Measurements from ENCODE around the gene CAND2. TPM values are rescaled to one million over a fixed set of nuclear protein-coding genes. Genes with fewer than 3 reads are reported as not detected.

The CAND2 gene
- total RNA-seq, 1 experiment from 2014 or later, result 8.2 TPM

DNA sequence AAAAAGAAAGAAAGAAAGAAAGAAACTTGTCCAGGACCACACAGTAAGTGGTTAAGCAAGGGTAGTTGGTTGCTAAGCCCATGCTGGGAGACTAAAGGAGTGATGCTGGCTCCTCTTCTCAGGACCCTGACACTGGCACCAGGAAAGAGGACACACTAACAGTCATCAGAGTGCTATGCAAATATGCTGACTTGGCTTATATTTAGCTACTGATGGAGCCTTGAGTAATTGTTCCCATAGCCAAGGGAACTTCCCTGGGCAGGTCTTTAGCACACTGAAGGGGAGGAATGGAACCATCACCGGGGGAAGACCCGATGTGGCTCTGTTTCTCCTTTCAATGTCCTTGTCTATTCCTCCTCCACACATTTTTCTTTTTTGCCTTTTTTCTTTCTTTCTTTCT lies 43.7 kb upstream of the CAND2 start:
- H3K36me3 ChIP-seq (ENCODE audit: insufficient read depth, low read length, poor library complexity, severe bottlenecking), result no peaks in the 10 kb centered on the region
- CTCF ChIA-PET, result interaction anchor here (0.7 kb wide), 1 partner anchor 17 kb away, joined by 3 read pairs; no protein-coding TSS in a partner anchor
- BruUV-seq (replicated peaks), result no TSS peak
- H3K9me3 ChIP-seq (ENCODE audit: low read depth, low read length, poor library complexity, severe bottlenecking), result no peaks in the 10 kb centered on the region
- H3K27ac ChIP-seq (ENCODE audit: low read depth, low read length, poor library complexity, severe bottlenecking), result no peak overlapping the region
- DNase-seq (ENCODE audit: low spot score), result no peak
- no peak for TF ChIP-seq EZH2 (IDR thresholded peaks at IDR 0.05; ENCODE audit: borderline replicate concordance, low read depth, low read length, poor library complexity, severe bottlenecking)
- TF ChIP-seq, protein P1, sequence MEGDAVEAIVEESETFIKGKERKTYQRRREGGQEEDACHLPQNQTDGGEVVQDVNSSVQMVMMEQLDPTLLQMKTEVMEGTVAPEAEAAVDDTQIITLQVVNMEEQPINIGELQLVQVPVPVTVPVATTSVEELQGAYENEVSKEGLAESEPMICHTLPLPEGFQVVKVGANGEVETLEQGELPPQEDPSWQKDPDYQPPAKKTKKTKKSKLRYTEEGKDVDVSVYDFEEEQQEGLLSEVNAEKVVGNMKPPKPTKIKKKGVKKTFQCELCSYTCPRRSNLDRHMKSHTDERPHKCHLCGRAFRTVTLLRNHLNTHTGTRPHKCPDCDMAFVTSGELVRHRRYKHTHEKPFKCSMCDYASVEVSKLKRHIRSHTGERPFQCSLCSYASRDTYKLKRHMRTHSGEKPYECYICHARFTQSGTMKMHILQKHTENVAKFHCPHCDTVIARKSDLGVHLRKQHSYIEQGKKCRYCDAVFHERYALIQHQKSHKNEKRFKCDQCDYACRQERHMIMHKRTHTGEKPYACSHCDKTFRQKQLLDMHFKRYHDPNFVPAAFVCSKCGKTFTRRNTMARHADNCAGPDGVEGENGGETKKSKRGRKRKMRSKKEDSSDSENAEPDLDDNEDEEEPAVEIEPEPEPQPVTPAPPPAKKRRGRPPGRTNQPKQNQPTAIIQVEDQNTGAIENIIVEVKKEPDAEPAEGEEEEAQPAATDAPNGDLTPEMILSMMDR (conservative IDR thresholded peaks at IDR 0.05; ENCODE audit: low read depth, low read length), result no peak
- H3K4me1 ChIP-seq (ENCODE audit: insufficient read depth, low read length, poor library complexity, severe bottlenecking), result no peaks in the 10 kb centered on the region
- intact Hi-C loops (cut with micrococcal nuclease; ENCODE audit: unreplicated experiment), result no loop called here
- no peaks in the 10 kb centered on the region for H3K27me3 ChIP-seq (replicated peaks; ENCODE audit: insufficient read depth, low read depth, low read length, poor library complexity)
- H3K4me3 ChIP-seq (ENCODE audit: low read depth, low read length, poor library complexity, severe bottlenecking), result no peak overlapping the region
- POLR2A ChIA-PET (ENCODE audit: low non-redundant PET), result no interaction called here

DNA sequence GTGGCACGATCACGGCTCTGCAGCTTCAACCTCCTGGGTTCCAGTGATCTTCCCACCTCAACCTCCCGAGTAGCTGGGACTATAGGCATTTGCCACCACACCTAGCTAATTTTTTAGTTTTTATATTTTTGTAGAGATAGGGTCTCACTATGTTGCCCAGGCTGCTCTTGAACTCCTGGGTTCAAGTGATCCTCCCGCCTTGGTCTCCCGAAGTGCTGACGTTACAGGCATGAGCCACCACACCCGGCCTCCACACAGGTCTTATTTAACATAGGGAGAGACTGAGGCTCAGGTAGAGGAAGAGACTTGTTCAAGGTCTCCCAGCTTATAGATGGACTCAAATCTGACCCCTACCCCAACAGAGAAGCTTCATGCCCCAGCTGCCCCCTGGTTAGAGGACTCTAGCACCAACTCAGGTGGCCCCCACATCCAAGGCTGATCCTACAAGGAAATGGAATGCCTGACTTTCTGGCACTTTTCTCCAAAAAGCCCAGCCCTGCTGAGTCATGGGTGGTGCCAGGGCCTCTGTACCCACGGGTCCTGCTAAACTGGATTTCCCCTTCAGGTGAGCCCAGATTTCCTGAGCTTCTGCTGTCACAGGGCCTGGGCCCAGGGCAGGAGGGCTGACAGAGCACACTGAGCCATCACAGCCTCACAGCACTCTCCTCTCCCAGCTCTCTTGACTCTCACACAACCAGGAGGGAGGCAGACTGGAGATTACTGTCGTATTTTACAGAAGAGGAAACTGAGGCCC lies 43.0 kb upstream of the CAND2 start:
- H3K27me3 ChIP-seq (replicated peaks; ENCODE audit: insufficient read depth, low read depth, low read length, poor library complexity), result no peaks in the 10 kb centered on the region
- CTCF ChIA-PET, result interaction anchor here (0.7 kb wide), 1 partner anchor 18 kb away, joined by 3 read pairs; no protein-coding TSS in a partner anchor
- POLR2A ChIA-PET (ENCODE audit: low non-redundant PET), result no interaction called here
- no peak overlapping the region for H3K4me3 ChIP-seq (ENCODE audit: low read depth, low read length, poor library complexity, severe bottlenecking)
- no peak for TF ChIP-seq EZH2 (IDR thresholded peaks at IDR 0.05; ENCODE audit: borderline replicate concordance, low read depth, low read length, poor library complexity, severe bottlenecking)
- TF ChIP-seq, protein P1 (conservative IDR thresholded peaks at IDR 0.05; ENCODE audit: low read depth, low read length), result no peak
- H3K36me3 ChIP-seq (ENCODE audit: insufficient read depth, low read length, poor library complexity, severe bottlenecking), result no peaks in the 10 kb centered on the region
- no peaks in the 10 kb centered on the region for H3K9me3 ChIP-seq (ENCODE audit: low read depth, low read length, poor library complexity, severe bottlenecking)
- DNase-seq (ENCODE audit: low spot score), result no peak
- peaks cover 5% of the 10 kb centered on the region for H3K4me1 ChIP-seq (ENCODE audit: insufficient read depth, low read length, poor library complexity, severe bottlenecking)
- no peak overlapping the region for H3K27ac ChIP-seq (ENCODE audit: low read depth, low read length, poor library complexity, severe bottlenecking)
- intact Hi-C loops (cut with micrococcal nuclease; ENCODE audit: unreplicated experiment), result no loop called here
- BruUV-seq (replicated peaks), result no TSS peak

DNA sequence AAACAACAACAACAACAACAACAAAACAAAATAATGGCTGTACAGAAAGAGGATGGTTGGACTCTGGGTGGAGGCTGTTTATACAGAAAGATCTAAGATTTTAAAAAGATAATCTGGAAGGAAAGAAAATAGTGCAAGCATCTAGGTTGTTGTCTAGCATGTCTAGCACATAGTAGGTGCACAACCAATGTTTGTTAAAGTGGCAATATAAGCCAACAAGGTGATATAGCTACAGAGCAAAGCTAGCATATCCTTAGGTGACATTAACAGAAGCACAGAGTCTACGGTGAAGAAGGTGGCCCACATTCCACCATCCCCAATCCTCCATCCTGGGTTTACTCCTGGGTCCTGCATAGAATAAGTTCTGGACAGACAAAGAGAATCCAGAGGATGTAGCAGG lies 42.2 kb upstream of the CAND2 start:
- H3K9me3 ChIP-seq (ENCODE audit: low read depth, low read length, poor library complexity, severe bottlenecking), result no peaks in the 10 kb centered on the region
- no peaks in the 10 kb centered on the region for H3K27me3 ChIP-seq (replicated peaks; ENCODE audit: insufficient read depth, low read depth, low read length, poor library complexity)
- no peaks in the 10 kb centered on the region for H3K36me3 ChIP-seq (ENCODE audit: insufficient read depth, low read length, poor library complexity, severe bottlenecking)
- CTCF ChIA-PET, result no interaction called here
- no TSS peak for BruUV-seq (replicated peaks)
- POLR2A ChIA-PET (ENCODE audit: low non-redundant PET), result no interaction called here
- no peak overlapping the region for H3K4me3 ChIP-seq (ENCODE audit: low read depth, low read length, poor library complexity, severe bottlenecking)
- no peak overlapping the region for H3K27ac ChIP-seq (ENCODE audit: low read depth, low read length, poor library complexity, severe bottlenecking)
- peaks cover 8% of the 10 kb centered on the region for H3K4me1 ChIP-seq (ENCODE audit: insufficient read depth, low read length, poor library complexity, severe bottlenecking)
- TF ChIP-seq, protein P1 (conservative IDR thresholded peaks at IDR 0.05; ENCODE audit: low read depth, low read length), result no peak
- TF ChIP-seq EZH2 (IDR thresholded peaks at IDR 0.05; ENCODE audit: borderline replicate concordance, low read depth, low read length, poor library complexity, severe bottlenecking), result no peak
- intact Hi-C loops (cut with micrococcal nuclease; ENCODE audit: unreplicated experiment), result no loop called here
- no peak for DNase-seq (ENCODE audit: low spot score)
